Liver (tissue), 10 donors: ENCODE results near the gene SOX15. TPM values are rescaled to one million over a fixed set of nuclear protein-coding genes. Genes with fewer than 3 reads are reported as not detected.

Experiments used
- DNase-seq: peaks from one replicate; pipeline ENCODE4 v3.0.0-alpha.2; 2017; ENCODE audit warnings: low spot score
- H3K27ac ChIP-seq, 2 donors: one replicate each; pipeline ENCODE4 v1.7.0; 2013; ENCODE audit warnings: inconsistent platforms in 2 of 2, low read length in 2 of 2, control low read depth in 1 of 2, low read depth in 1 of 2, mild to moderate bottlenecking in 1 of 2
- H3K27me3 ChIP-seq, 4 donors: one replicate each; pipeline versions ENCODE4 v1.6.1 to v1.7.0; 2013; ENCODE audit warnings: low read length in 3 of 4, inconsistent platforms in 1 of 4, mild to moderate bottlenecking in 1 of 4, moderate library complexity in 1 of 4; ENCODE audit not compliant: control insufficient read depth in 4 of 4, insufficient read depth in 4 of 4
- H3K36me3 ChIP-seq, 4 donors: one replicate each; pipeline versions ENCODE4 v1.6.1 to v1.7.0; 2013; ENCODE audit warnings: low read length in 3 of 4, mild to moderate bottlenecking in 3 of 4, low read depth in 1 of 4, moderate library complexity in 1 of 4; ENCODE audit not compliant: control insufficient read depth in 4 of 4, insufficient read depth in 3 of 4
- H3K4me1 ChIP-seq, 4 donors: one replicate each; pipeline versions ENCODE4 v1.6.1 to v1.7.0; 2013; ENCODE audit warnings: low read length in 3 of 4, mild to moderate bottlenecking in 3 of 4, moderate library complexity in 1 of 4; ENCODE audit not compliant: control insufficient read depth in 4 of 4, insufficient read depth in 4 of 4
- H3K4me3 ChIP-seq, 3 donors: one replicate each; pipeline versions ENCODE4 v1.6.1 to v1.7.0; 2013; ENCODE audit warnings: low read length in 3 of 3, control low read depth in 1 of 3, low read depth in 1 of 3, mild to moderate bottlenecking in 1 of 3
- H3K9ac ChIP-seq, 2 donors: one replicate each; pipeline ENCODE4 v1.7.0; 2013; ENCODE audit warnings: low read length in 2 of 2, mild to moderate bottlenecking in 2 of 2, moderate library complexity in 2 of 2, control low read depth in 1 of 2, low read depth in 1 of 2
- H3K9me3 ChIP-seq, 4 donors: one replicate each; pipeline versions ENCODE4 v1.6.1 to v1.7.0; 2013; ENCODE audit warnings: low read length in 3 of 4; ENCODE audit not compliant: control insufficient read depth in 4 of 4
- EGR1 ChIP-seq, 2 donors: IDR thresholded peaks; 2 replicates each; pipeline ENCODE4 v1.6.1; 2016 to 2018; ENCODE audit warnings: antibody characterized with exemption in 2 of 2, low read depth in 2 of 2
- GABPA ChIP-seq, 2 donors: IDR thresholded peaks in 1 of 2; conservative IDR thresholded peaks in 1 of 2; 2 replicates each; pipeline ENCODE4 v1.6.1; 2016; ENCODE audit warnings: antibody characterized with exemption in 2 of 2, mild to moderate bottlenecking in 1 of 2, moderate library complexity in 1 of 2
- HNF4A ChIP-seq, 2 donors: conservative IDR thresholded peaks; 2 replicates each; pipeline ENCODE4 v1.6.1; 2016; ENCODE audit warnings: antibody characterized with exemption in 2 of 2, mild to moderate bottlenecking in 2 of 2
- HNF4G ChIP-seq: IDR thresholded peaks from 2 replicates; pipeline ENCODE4 v1.6.1; 2016; ENCODE audit warnings: antibody characterized with exemption
- JUND ChIP-seq, 2 donors: IDR thresholded peaks; 2 replicates each; pipeline ENCODE4 v1.6.1; 2016; ENCODE audit warnings: antibody characterized with exemption in 2 of 2
- NR2F2 ChIP-seq: IDR thresholded peaks from 2 replicates; pipeline ENCODE4 v1.6.1; 2016; ENCODE audit warnings: antibody characterized with exemption
- REST ChIP-seq: IDR thresholded peaks from 2 replicates; pipeline ENCODE4 v1.6.1; 2016; ENCODE audit warnings: antibody characterized with exemption, mild to moderate bottlenecking
- SP1 ChIP-seq: IDR thresholded peaks from 2 replicates; pipeline ENCODE4 v1.6.1; 2018; ENCODE audit warnings: antibody characterized with exemption, mild to moderate bottlenecking
- TAF1 ChIP-seq: conservative IDR thresholded peaks from 2 replicates; pipeline ENCODE4 v1.6.1; 2016; ENCODE audit warnings: antibody characterized with exemption, mild to moderate bottlenecking
- ZBTB33 ChIP-seq: IDR thresholded peaks from 2 replicates; pipeline ENCODE4 v1.6.1; 2016; ENCODE audit warnings: antibody characterized with exemption
- WGBS: extraction: QIAGEN DNeasy Blood & Tissue Kit; methylation state at CpG from one replicate; pipeline ENCODE4 v1.1.7; 2013; 5-methylcytosine and 5-hydroxymethylcytosine counted together
- polyA plus RNA-seq, 2 donors: library from polyadenylated mRNA; stranded (reverse) in 1 of 2; unstranded in 1 of 2; fragments of 200-250 nt in 1 of 2; fragments of >200 nt in 1 of 2; fragmentation: Nextera tagmentation in 1 of 2; extraction: Ambion mirVana in 1 of 2; gene quantifications; one replicate each; pipeline versions ENCODE4 v1.2.1 to v1.2.3, GENCODE V29; 2013 to 2015
- small RNA-seq: library from RNA; depleted of rRNA; stranded (forward); fragments of <200 nt; gene quantifications from one replicate; pipeline ENCODE3, GENCODE V24; 2014
- total RNA-seq, 2 donors: library from RNA; depleted of rRNA; stranded (reverse); fragments of >200 nt; gene quantifications; one replicate each; pipeline ENCODE4 v1.2.3, GENCODE V29; 2014
- TF ChIP-seq, protein P1 (sequence below): IDR thresholded peaks from 2 replicates; pipeline ENCODE4 v1.6.1; 2016; ENCODE audit warnings: antibody characterized with exemption
- TF ChIP-seq, protein P2 (sequence below): IDR thresholded peaks from 2 replicates; pipeline ENCODE4 v1.6.1; 2016; ENCODE audit warnings: antibody characterized with exemption
- donor health status: healthy.
- donor health status: healthy.
- donor health status: healthy.
- donor health status: healthy.
- donor health status: healthy.

Gene SOX15
- total and polyA plus RNA-seq, 4 donors = 0.06 to 0.33 (median 0.17) TPM; not detected in 1

DNA sequence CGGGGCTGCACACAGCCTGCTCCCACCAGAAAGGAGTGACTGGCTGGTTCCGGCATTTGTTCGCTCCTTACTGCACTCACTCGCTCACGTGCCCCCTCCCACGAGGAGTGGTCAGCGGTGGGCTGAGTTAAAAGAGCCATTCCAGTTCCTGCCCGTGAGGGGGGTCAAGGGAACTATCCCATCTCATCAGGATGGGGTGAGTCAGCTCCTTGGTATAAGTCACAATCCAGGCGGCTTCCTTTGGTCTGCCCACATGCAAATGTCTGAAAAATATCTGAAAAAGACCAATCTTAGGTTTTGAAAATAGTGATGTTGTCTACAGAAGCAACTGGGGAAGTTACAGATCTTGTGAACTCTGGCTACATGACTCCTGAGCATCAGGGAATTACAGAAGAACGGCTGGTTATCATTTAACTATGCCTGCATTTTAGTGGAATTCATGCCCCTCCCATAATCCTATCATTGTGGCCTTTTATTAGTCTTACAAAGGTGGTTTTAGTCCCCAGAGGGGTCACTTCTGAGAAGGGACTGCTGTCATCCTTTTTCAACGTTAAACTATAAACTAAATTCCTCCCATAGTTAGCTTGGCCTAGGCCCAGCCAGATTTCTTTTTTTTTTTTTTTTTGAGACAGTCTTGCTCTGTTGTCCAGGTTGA, 50.9 kb downstream of the SOX15 start:
- Histone ChIP-seq H3K4me1 (peaks cover 0 to 2% (median 0%) of the 10 kb centered on the region in 4 donors), H3K27ac (no peak overlapping the region), H3K36me3 (no peaks in the 10 kb centered on the region), H3K4me3 (no peak overlapping the region), H3K9ac (no peak overlapping the region), H3K27me3 (no peaks in the 10 kb centered on the region), H3K9me3 (peaks cover 0 to 14% (median 5%) of the 10 kb centered on the region in 4 donors)
- 81% methylated on average over 11 of the region's 11 CpGs for WGBS
- no peak for TF ChIP-seq HNF4G
- no peak for TF ChIP-seq REST
- no peak for TF ChIP-seq HNF4A (conservative IDR thresholded peaks at IDR 0.05)
- TF ChIP-seq EGR1 (IDR thresholded peaks at IDR 0.05; ENCODE audit: low read depth in 2 of 2) = no peak
- TF ChIP-seq ZBTB33 = no peak
- TF ChIP-seq JUND (IDR thresholded peaks at IDR 0.05) = no peak
- TF ChIP-seq, protein P1, sequence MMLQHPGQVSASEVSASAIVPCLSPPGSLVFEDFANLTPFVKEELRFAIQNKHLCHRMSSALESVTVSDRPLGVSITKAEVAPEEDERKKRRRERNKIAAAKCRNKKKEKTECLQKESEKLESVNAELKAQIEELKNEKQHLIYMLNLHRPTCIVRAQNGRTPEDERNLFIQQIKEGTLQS = no peak
- TF ChIP-seq TAF1 = no peak
- no peak for TF ChIP-seq GABPA (IDR thresholded peaks at IDR 0.05 in 1 of 2, conservative IDR thresholded peaks at IDR 0.05 in 1 of 2)
- TF ChIP-seq NR2F2 = no peak
- no peak for TF ChIP-seq SP1
- TF ChIP-seq, protein P2, sequence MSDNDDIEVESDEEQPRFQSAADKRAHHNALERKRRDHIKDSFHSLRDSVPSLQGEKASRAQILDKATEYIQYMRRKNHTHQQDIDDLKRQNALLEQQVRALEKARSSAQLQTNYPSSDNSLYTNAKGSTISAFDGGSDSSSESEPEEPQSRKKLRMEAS = no peak
- DNase-seq = no peak

Small RNA genes within 50 kb of the gene (small RNA-seq; reads per million reads assigned to genes)
- gene CD68 = not detected
- not detected for gene SNORA48
- gene SNORD10 = not detected

Other genes starting within 250 kb of the SOX15 start
- 1 to 10 TPM in 1 of 2 donors, under 1 TPM in 1; 0.89 to 2.0 TPM for gene KCTD11, start 237.9 kb downstream of the SOX15 start, total RNA-seq
- gene KCTD11, start 237.9 kb downstream of the SOX15 start, polyA plus RNA-seq = 1 to 10 TPM in 1 of 2 donors, under 1 TPM in 1; 0.39 to 3.5 TPM
- not detected for gene TMEM95, start 234.9 kb downstream of the SOX15 start, total RNA-seq
- gene TMEM95, start 234.9 kb downstream of the SOX15 start, polyA plus RNA-seq = not detected
- 1 to 10 TPM in 1 of 2 donors, under 1 TPM in 1; 0.05 to 3.2 TPM for gene TNK1, start 209.0 kb downstream of the SOX15 start, total RNA-seq
- 1 to 10 TPM; 1.9 to 3.5 TPM for gene TNK1, start 209.0 kb downstream of the SOX15 start, polyA plus RNA-seq
- gene PLSCR3, start 195.6 kb downstream of the SOX15 start, total RNA-seq = 1 to 10 TPM; 2.8 to 4.2 TPM
- 10 to 100 TPM in 1 of 2 donors, 1 to 10 TPM in 1; 4.0 to 10.9 TPM for gene PLSCR3, start 195.6 kb downstream of the SOX15 start, polyA plus RNA-seq
- 100 to 1,000 TPM in 1 of 2 donors, 10 to 100 TPM in 1; 30.0 to 130 TPM for gene TMEM256, start 186.0 kb downstream of the SOX15 start, total RNA-seq
- 10 to 100 TPM; 95.6 to 99.8 TPM for gene TMEM256, start 186.0 kb downstream of the SOX15 start, polyA plus RNA-seq
- gene NLGN2, start 182.2 kb downstream of the SOX15 start, total RNA-seq = 1 to 10 TPM in 1 of 2 donors, under 1 TPM in 1; 0.47 to 1.3 TPM
- gene NLGN2, start 182.2 kb downstream of the SOX15 start, polyA plus RNA-seq = 1 to 10 TPM in 1 of 2 donors, under 1 TPM in 1; 0.24 to 2.4 TPM
- gene SPEM1, start 169.8 kb downstream of the SOX15 start, total RNA-seq = not detected
- gene SPEM1, start 169.8 kb downstream of the SOX15 start, polyA plus RNA-seq = not detected
- not detected for gene SPEM2, start 164.5 kb downstream of the SOX15 start, total RNA-seq
- gene SPEM2, start 164.5 kb downstream of the SOX15 start, polyA plus RNA-seq = not detected
- not detected for gene SPEM3, start 161.2 kb downstream of the SOX15 start, total RNA-seq
- not detected for gene SPEM3, start 161.2 kb downstream of the SOX15 start, polyA plus RNA-seq
- gene TMEM102, start 154.7 kb downstream of the SOX15 start, total RNA-seq = 1 to 10 TPM; 1.6 to 2.9 TPM
- gene TMEM102, start 154.7 kb downstream of the SOX15 start, polyA plus RNA-seq = 1 to 10 TPM; 1.6 to 3.3 TPM
- under 1 TPM; 0.19 to 0.25 TPM for gene FGF11, start 150.6 kb downstream of the SOX15 start, total RNA-seq
- under 1 TPM; 0.17 to 0.21 TPM for gene FGF11, start 150.6 kb downstream of the SOX15 start, polyA plus RNA-seq
- 1 to 10 TPM; 4.2 to 7.4 TPM for gene CHRNB1, start 145.0 kb downstream of the SOX15 start, total RNA-seq
- gene CHRNB1, start 145.0 kb downstream of the SOX15 start, polyA plus RNA-seq = 10 to 100 TPM in 1 of 2 donors, 1 to 10 TPM in 1; 7.0 to 11.5 TPM
- 1 to 10 TPM; 4.6 to 6.0 TPM for gene ZBTB4, start 110.5 kb downstream of the SOX15 start, total RNA-seq
- gene ZBTB4, start 110.5 kb downstream of the SOX15 start, polyA plus RNA-seq = 1 to 10 TPM; 1.5 to 5.7 TPM
- not detected for gene SLC35G6, start 108.6 kb downstream of the SOX15 start, total RNA-seq
- gene SLC35G6, start 108.6 kb downstream of the SOX15 start, polyA plus RNA-seq = not detected
- gene POLR2A, start 105.7 kb downstream of the SOX15 start, total RNA-seq = 10 to 100 TPM; 53.5 to 54.4 TPM
- 10 to 100 TPM; 13.3 to 16.2 TPM for gene POLR2A, start 105.7 kb downstream of the SOX15 start, polyA plus RNA-seq
- 1 to 10 TPM; 4.2 to 5.7 TPM for gene TNFSF12, start 41.0 kb downstream of the SOX15 start, total RNA-seq
- 10 to 100 TPM in 1 of 2 donors, 1 to 10 TPM in 1; 5.2 to 13.1 TPM for gene TNFSF12, start 41.0 kb downstream of the SOX15 start, polyA plus RNA-seq
- 1 to 10 TPM; 1.4 to 4.6 TPM for gene TNFSF13, start 31.3 kb downstream of the SOX15 start, total RNA-seq
- 1 to 10 TPM; 4.4 to 9.3 TPM for gene TNFSF13, start 31.3 kb downstream of the SOX15 start, polyA plus RNA-seq
- 10 to 100 TPM; 21.3 to 29.2 TPM for gene SENP3, start 28.2 kb downstream of the SOX15 start, total RNA-seq
- 10 to 100 TPM in 1 of 2 donors, 1 to 10 TPM in 1; 4.9 to 18.2 TPM for gene SENP3, start 28.2 kb downstream of the SOX15 start, polyA plus RNA-seq
- gene CD68, start 10.5 kb downstream of the SOX15 start, total RNA-seq = 10 to 100 TPM; 15.8 to 50.4 TPM
- gene CD68, start 10.5 kb downstream of the SOX15 start, polyA plus RNA-seq = 10 to 100 TPM; 14.2 to 88.6 TPM
- gene MPDU1, start 6.2 kb downstream of the SOX15 start, total RNA-seq = 100 to 1,000 TPM in 1 of 2 donors, 10 to 100 TPM in 1; 71.6 to 111 TPM
- gene MPDU1, start 6.2 kb downstream of the SOX15 start, polyA plus RNA-seq = 100 to 1,000 TPM in 1 of 2 donors, 10 to 100 TPM in 1; 55.3 to 136 TPM
- 10 to 100 TPM; 12.4 to 18.3 TPM for gene FXR2, start 24.8 kb upstream of the SOX15 start, total RNA-seq
- gene FXR2, start 24.8 kb upstream of the SOX15 start, polyA plus RNA-seq = 10 to 100 TPM in 1 of 2 donors, 1 to 10 TPM in 1; 6.8 to 17.2 TPM
- gene SAT2, start 37.7 kb upstream of the SOX15 start, total RNA-seq = 10 to 100 TPM; 25.9 to 53.8 TPM
- 100 to 1,000 TPM; 158 to 181 TPM for gene SAT2, start 37.7 kb upstream of the SOX15 start, polyA plus RNA-seq
- gene SHBG, start 40.0 kb upstream of the SOX15 start, total RNA-seq = 10 to 100 TPM in 1 of 2 donors, 1 to 10 TPM in 1; 3.5 to 15.3 TPM
- 10 to 100 TPM; 29.0 to 61.6 TPM for gene SHBG, start 40.0 kb upstream of the SOX15 start, polyA plus RNA-seq
- gene ATP1B2, start 60.8 kb upstream of the SOX15 start, total RNA-seq = 1 to 10 TPM in 1 of 2 donors, under 1 TPM in 1; 0.33 to 8.3 TPM
- gene ATP1B2, start 60.8 kb upstream of the SOX15 start, polyA plus RNA-seq = 1 to 10 TPM in 1 of 2 donors, under 1 TPM in 1; 0.53 to 3.4 TPM
- gene TP53, start 97.4 kb upstream of the SOX15 start, total RNA-seq = 10 to 100 TPM; 12.3 to 18.4 TPM
- gene TP53, start 97.4 kb upstream of the SOX15 start, polyA plus RNA-seq = 10 to 100 TPM in 1 of 2 donors, 1 to 10 TPM in 1; 8.3 to 13.0 TPM
- gene WRAP53, start 98.4 kb upstream of the SOX15 start, total RNA-seq = 1 to 10 TPM; 1.8 to 3.3 TPM
- gene WRAP53, start 98.4 kb upstream of the SOX15 start, polyA plus RNA-seq = 1 to 10 TPM; 2.3 to 3.0 TPM
- under 1 TPM; 0.33 to 0.50 TPM for gene EFNB3, start 115.1 kb upstream of the SOX15 start, total RNA-seq
- gene EFNB3, start 115.1 kb upstream of the SOX15 start, polyA plus RNA-seq = under 1 TPM; 0.19 to 0.80 TPM
- gene DNAH2, start 127.7 kb upstream of the SOX15 start, total RNA-seq = under 1 TPM; under 0.01 to 0.25 TPM
- gene DNAH2, start 127.7 kb upstream of the SOX15 start, polyA plus RNA-seq = under 1 TPM; 0.03 to 0.07 TPM
- 10 to 100 TPM in 1 of 2 donors, 1 to 10 TPM in 1; 3.5 to 11.5 TPM for gene KDM6B, start 244.1 kb upstream of the SOX15 start, total RNA-seq
- gene KDM6B, start 244.1 kb upstream of the SOX15 start, polyA plus RNA-seq = 1 to 10 TPM; 2.5 to 3.2 TPM